ENCODE data around the gene GAS2L2. TPM values are rescaled to one million over a fixed set of nuclear protein-coding genes. Genes with fewer than 3 reads are reported as not detected.

GAS2L2 gene
- total and polyA plus RNA-seq, 2 of the 8 experiments (the other 6 are each of a cell fraction or from before 2014, with no cell fraction given), result 0.09 to 0.13 TPM

GRCh38 chr17:35730400-35731005, 22.5 kb downstream of the GAS2L2 start:
- Histone ChIP-seq H3K36me3 (ENCODE audit: control insufficient read depth in 2 of 4, insufficient read depth in 4 of 4, low read length in 3 of 4) (no peaks in the 10 kb centered on the region), H4K91ac (replicated peaks; ENCODE audit: insufficient read length, low read length) (no peak overlapping the region), H3K27me3 (replicated peaks in 1 of 4; ENCODE audit: control insufficient read depth in 3 of 4, extremely low read depth in 1 of 4, insufficient read depth in 3 of 4, low read length in 3 of 4) (peaks cover 0 to 8% (median 5%) of the 10 kb centered on the region in 4 experiments; a peak in 4 of 7 replicates), H4K8ac (ENCODE audit: extremely low read depth, insufficient read depth, low read length) (no peak overlapping the region), H3K56ac (replicated peaks; ENCODE audit: insufficient read length, low read depth, low read length) (no peak overlapping the region), H4K5ac (ENCODE audit: insufficient read length, low read depth, low read length) (no peak overlapping the region), H2BK20ac (ENCODE audit: low read length) (0 out of 2 replicates have a peak overlapping the region, but pooled peaks have one; percentile 48), H3K4ac (replicated peaks; ENCODE audit: insufficient read length, low read depth, low read length) (no peak overlapping the region), H3K79me1 (ENCODE audit: low read depth, low read length) (peaks cover 2% of the 10 kb centered on the region; the same call in 1 of the 2 replicates), H2BK120ac (replicated peaks; ENCODE audit: low read depth, low read length) (no peak overlapping the region), H3K4me1 (replicated peaks in 1 of 4; ENCODE audit: control insufficient read depth in 3 of 4, insufficient read depth in 4 of 4, low read length in 3 of 4) (peaks cover 7 to 28% (median 8%) of the 10 kb centered on the region in 4 experiments; a peak in 6 of 7 replicates), H2AK5ac (ENCODE audit: low read depth, low read length) (no peak overlapping the region), H3K23ac (ENCODE audit: insufficient read length) (no peak overlapping the region), H3K18ac (ENCODE audit: extremely low read depth, low read length) (no peak overlapping the region), H3K79me2 (ENCODE audit: control insufficient read depth in 1 of 2, insufficient read depth in 2 of 2, low read length in 2 of 2) (no peaks in the 10 kb centered on the region), H3K4me3 (ENCODE audit: extremely low read depth in 1 of 4, insufficient read depth in 2 of 4, low read depth in 3 of 4, low read length in 4 of 4) (no peak overlapping the region), H3K27ac (ENCODE audit: low read depth, low read length) (no peak overlapping the region), H3K9me3 (ENCODE audit: insufficient read depth in 2 of 2, low read depth in 1 of 2, low read length in 1 of 2) (no peaks in the 10 kb centered on the region), H2BK5ac (ENCODE audit: low read depth, low read length) (no peak overlapping the region), H4K20me1 (replicated peaks in 1 of 2; ENCODE audit: control insufficient read depth in 1 of 2, insufficient read depth in 2 of 2, low read length in 2 of 2) (peaks cover 5 to 13% of the 10 kb centered on the region in 2 experiments), H3K23me2 (ENCODE audit: low read depth, low read length) (peaks cover 9% of the 10 kb centered on the region; the same call in 1 of the 2 replicates), H2AFZ (ENCODE audit: low read length) (no peak overlapping the region), H3K9ac (replicated peaks in 1 of 4; ENCODE audit: extremely low read depth in 1 of 4, low read depth in 3 of 4, low read length in 3 of 4) (no peak overlapping the region), H2BK15ac (ENCODE audit: low read length) (peak overlapping the region; percentile 81; the same call in 1 of the 2 replicates), H3K14ac (ENCODE audit: insufficient read length) (no peak overlapping the region), H2BK12ac (ENCODE audit: low read depth, low read length) (no peak overlapping the region), H3K4me2 (ENCODE audit: insufficient read depth in 1 of 2, low read depth in 2 of 2, low read length in 2 of 2) (peak overlapping the region in 1 of 2 experiments; percentile 98; a peak in 2 of 4 replicates)
- POLR2A ChIA-PET (ENCODE audit: partially characterized antibody), result interaction anchor here (1.2 to 3.7 kb wide), 3 partner anchors 9 to 78 kb away, joined by 3 to 16 read pairs (median 6); partner anchors contain the start of gene TAF15
- 92% methylated on average over 10 of the region's 10 CpGs; no CpG with 5 or more reads in 1 of the 2 experiments for WGBS, 2 experiments (ENCODE audit: extremely low coverage in 1 of 2, insufficient coverage in 1 of 2, insufficient read length in 1 of 2, insufficient replicate concordance in 2 of 2, low coverage in 1 of 2, low lambda C conversion rate in 2 of 2, missing lambda C conversion rate in 1 of 2)
- CTCF ChIA-PET (ENCODE audit: partially characterized antibody), result interaction anchor here (0.7 to 9.8 kb wide), 10 partner anchors 8 to 145 kb away, joined by 3 to 45 read pairs (median 4); no protein-coding TSS in a partner anchor
- DNase-seq (ENCODE audit: low read depth in 1 of 2, low spot score in 2 of 2) (no peak), FAIRE-seq (no peak)
- TF ChIP-seq SUZ12 (IDR thresholded peaks at IDR 0.05; ENCODE audit: low read length) (no peak), CBX5 (IDR thresholded peaks at IDR 0.05; ENCODE audit: low read depth, low read length) (no peak), SIRT6 (IDR thresholded peaks at IDR 0.05; ENCODE audit: low read length) (no peak), KDM5A (IDR thresholded peaks at IDR 0.05; ENCODE audit: low read length) (no peak), SRF (IDR thresholded peaks at IDR 0.05; ENCODE audit: low read depth, low read length) (no peak)
